Mammary epithelial cell (primary cell): ENCODE measurements around the gene MT1B.

Experiments
- CTCF ChIP-seq, 2 donors: IDR thresholded peaks in 1 of 2; conservative IDR thresholded peaks in 1 of 2; 2 replicates each; pipeline ENCODE4 v1.5.1; 2011 to 2012; ENCODE audit warnings: inconsistent platforms in 2 of 2, low read length in 2 of 2, mild to moderate bottlenecking in 2 of 2, control low read depth in 1 of 2, low read depth in 1 of 2; ENCODE audit not compliant: insufficient read depth in 1 of 2; ENCODE audit errors: extremely low read depth in 1 of 2
- EZH2 ChIP-seq: IDR thresholded peaks from 2 replicates; pipeline ENCODE4 v1.6.1; 2012; ENCODE audit warnings: low read length, inconsistent platforms, borderline replicate concordance

GRCh38 chr16:56618138-56618537 lies 33.5 kb upstream of the MT1B start:
- no peak for TF ChIP-seq CTCF (conservative IDR thresholded peaks at IDR 0.05 in 1 of 2, IDR thresholded peaks at IDR 0.05 in 1 of 2; ENCODE audit: extremely low read depth in 1 of 2, insufficient read depth in 1 of 2, low read depth in 1 of 2, low read length in 2 of 2)
- no peak for TF ChIP-seq EZH2
